ENCODE results near the gene ZNF532.
"Not testable (repeated sequence)": the region's sequence is repeated elsewhere in the genome, so short reads cannot be mapped to it uniquely, and the experiment has no call there.

ZNF532 gene

GRCh38 chr18:58851856-58852255 lies 12.8 kb upstream of the ZNF532 start:
- TF ChIP-seq CTCF (conservative IDR thresholded peaks at IDR 0.05), result no peak
- H3K27ac ChIP-seq, result no peak overlapping the region

- TF ChIP-seq CTCF (conservative IDR thresholded peaks at IDR 0.05), result no peak
- no peak overlapping the region for H3K27ac ChIP-seq
Observed at GRCh38 chr18:58852629-58853028, 12.0 kb upstream of the ZNF532 start.

- H3K27ac ChIP-seq, result no peak overlapping the region
- no peak for TF ChIP-seq CTCF (conservative IDR thresholded peaks at IDR 0.05)
Observed at GRCh38 chr18:58853561-58853960, 11.1 kb upstream of the ZNF532 start.

- not testable (repeated sequence) for H3K27ac ChIP-seq
Observed at GRCh38 chr18:58855521-58855920, 9.2 kb upstream of the ZNF532 start.

- no peak overlapping the region for H3K27ac ChIP-seq
- no peak for TF ChIP-seq CTCF (conservative IDR thresholded peaks at IDR 0.05)
Observed at GRCh38 chr18:58856881-58857280, 7.8 kb upstream of the ZNF532 start.

GRCh38 chr18:58858591-58859468 lies 5.8 kb upstream of the ZNF532 start:
- H3K27ac ChIP-seq, result no peak overlapping the region
- TF ChIP-seq CTCF (conservative IDR thresholded peaks at IDR 0.05), result no peak

- H3K27ac ChIP-seq, result no peak overlapping the region
- TF ChIP-seq CTCF (conservative IDR thresholded peaks at IDR 0.05), result no peak
Observed at GRCh38 chr18:58859907-58860306, 4.8 kb upstream of the ZNF532 start.

- no peak for TF ChIP-seq CTCF (conservative IDR thresholded peaks at IDR 0.05)
Observed at GRCh38 chr18:58860747-58861231, 3.9 kb upstream of the ZNF532 start.

More at GRCh38 chr18:58860747-58861231, 3.9 kb upstream of the ZNF532 start:
- H3K27ac ChIP-seq, result no peak overlapping the region
